MM.1S (cell line): ENCODE measurements around the gene ARHGAP40.

Source experiments
- CTCF ChIP-seq: fragments of 300-600 bp; sonication (generic); IDR thresholded peaks from 2 replicates; pipeline ENCODE4 v1.5.1; 2016; ENCODE audit warnings: antibody characterized with exemption, low read length, mixed read lengths
- EZH2 ChIP-seq: fragments of 300-600 bp; sonication (generic); optimal IDR thresholded peaks from 2 replicates; pipeline ENCODE3; 2017; ENCODE audit warnings: low read depth, mild to moderate bottlenecking, antibody characterized with exemption, low read length, mixed read lengths

DNA sequence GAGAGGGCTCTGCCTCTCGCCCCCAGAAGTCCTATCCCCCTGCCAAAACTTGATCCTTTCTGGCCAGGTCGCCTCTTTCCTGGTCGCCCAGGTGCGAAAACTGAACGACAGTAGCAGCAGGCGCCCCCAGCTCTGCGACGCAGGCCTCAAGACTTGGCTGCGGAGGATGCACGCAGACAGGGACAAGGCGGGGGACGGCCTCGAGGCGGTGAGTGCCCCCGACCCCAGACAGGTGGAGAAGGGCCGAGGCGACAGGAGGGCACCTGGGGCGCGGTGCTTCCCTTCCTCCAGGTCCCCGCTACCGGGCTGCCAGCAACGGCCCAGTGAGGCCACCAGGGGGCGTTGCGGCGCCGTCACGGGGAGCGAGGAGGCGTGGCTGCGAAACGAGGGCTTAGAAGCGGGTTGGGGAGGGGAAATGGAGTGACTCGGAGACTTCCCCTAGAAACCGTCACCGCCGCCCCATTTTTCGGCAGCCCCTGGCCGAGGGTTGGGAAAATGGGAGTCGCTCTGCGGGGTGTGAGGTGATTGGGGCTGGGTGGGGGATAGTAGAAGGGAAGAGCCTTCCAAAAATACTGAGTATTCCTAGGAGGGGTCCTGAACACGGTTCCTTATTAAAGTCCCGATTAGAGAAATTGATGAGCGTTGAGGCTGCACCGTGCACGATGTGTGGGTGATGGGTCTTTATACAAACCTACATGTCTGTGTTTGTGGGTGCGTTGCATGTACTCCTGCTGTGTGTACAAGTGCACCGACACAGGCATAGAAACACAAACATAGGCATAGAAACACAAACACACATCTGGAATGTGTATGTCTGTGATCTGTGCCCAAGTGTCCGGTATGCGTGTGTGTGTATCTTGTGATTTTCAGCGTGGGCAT, 44.6 kb downstream of the ARHGAP40 start:
- TF ChIP-seq EZH2, result no peak
- TF ChIP-seq CTCF, result peak; percentile 90
